K562 (cell line): ENCODE measurements around the gene FKBP2. TPM values are rescaled to one million over a fixed set of nuclear protein-coding genes. Genes with fewer than 3 reads are reported as not detected.

ENCODE experiments used
- COPS2 ChIP-seq: fragments of 450-650 bp; conservative IDR thresholded peaks from 2 replicates; pipeline ENCODE4 v1.6.1; 2016; ENCODE audit warnings: mild to moderate bottlenecking, moderate library complexity
- E2F1 ChIP-seq: sonication (generic); formaldehyde crosslinking; IDR thresholded peaks from 2 replicates; pipeline ENCODE4 v1.8.1; 2023; ENCODE audit warnings: mild to moderate bottlenecking, missing genetic modification reagents, moderate library complexity
- EGR1 ChIP-seq: fragments of 450-650 bp; conservative IDR thresholded peaks from 2 replicates; pipeline ENCODE4 v1.6.1; 2017; ENCODE audit warnings: mild to moderate bottlenecking
- EP300 ChIP-seq: IDR thresholded peaks from 2 replicates; pipeline ENCODE4 v1.6.1; 2012; ENCODE audit warnings: low read length, improper control_type of control experiment
- HDAC8 ChIP-seq: fragments of 450-650 bp; IDR thresholded peaks from 2 replicates; pipeline ENCODE4 v1.6.1; 2016; ENCODE audit warnings: mild to moderate bottlenecking, missing genetic modification characterization, moderate library complexity, missing compliant biosample characterization
- HMGN3 ChIP-seq: IDR thresholded peaks from 2 replicates; pipeline ENCODE4 v1.6.1; 2011; ENCODE audit warnings: borderline replicate concordance, low read depth, mild to moderate bottlenecking, mixed read lengths, low read length; ENCODE audit not compliant: insufficient read length; ENCODE audit errors: extremely low read depth
- HNRNPK ChIP-seq: fragments of 200-400 bp; formaldehyde crosslinking; IDR thresholded peaks from one replicate; pipeline ENCODE4 v1.6.1; 2018; ENCODE audit warnings: mild to moderate bottlenecking, low read depth, low read length; ENCODE audit not compliant: poor library complexity, severe bottlenecking
- ID3 ChIP-seq, 2 experiments: fragments of 250-450 bp in 1 of 2; fragments of 450-650 bp in 1 of 2; sonication (Bioruptor Pico) in 1 of 2; IDR thresholded peaks; 2 replicates each; pipeline versions ENCODE4 v1.6.1 to v1.8.0; 2016 to 2021; ENCODE audit warnings: mild to moderate bottlenecking in 2 of 2, moderate library complexity in 2 of 2, missing compliant biosample characterization in 1 of 2, missing genetic modification characterization in 1 of 2
- KAT7 ChIP-seq: sonication (generic); formaldehyde crosslinking; IDR thresholded peaks from 2 replicates; pipeline ENCODE4 v1.8.0; 2022; ENCODE audit warnings: missing genetic modification reagents, mild to moderate bottlenecking, borderline replicate concordance
- KDM5B ChIP-seq: fragments of 200-600 bp; sonication (generic); IDR thresholded peaks from 2 replicates; pipeline ENCODE4 v1.6.1; 2012; ENCODE audit warnings: low read depth, mild to moderate bottlenecking, moderate library complexity, low read length, control low read depth, inconsistent platforms; ENCODE audit not compliant: insufficient replicate concordance
- MTA1 ChIP-seq: fragments of 450-650 bp; IDR thresholded peaks from 2 replicates; pipeline ENCODE4 v1.6.1; 2017; ENCODE audit warnings: borderline replicate concordance
- MTA3 ChIP-seq: fragments of 450-650 bp; formaldehyde crosslinking; IDR thresholded peaks from 2 replicates; pipeline ENCODE4 v1.6.1; 2017; ENCODE audit warnings: mild to moderate bottlenecking, borderline replicate concordance
- NFIC ChIP-seq: fragments of 450-650 bp; IDR thresholded peaks from 2 replicates; pipeline ENCODE4 v1.6.1; 2017; ENCODE audit warnings: mild to moderate bottlenecking, inconsistent platforms
- NFRKB ChIP-seq: fragments of 450-650 bp; IDR thresholded peaks from 2 replicates; pipeline ENCODE4 v1.6.1; 2016; ENCODE audit warnings: low read depth
- NKRF ChIP-seq: fragments of 450-650 bp; IDR thresholded peaks from 2 replicates; pipeline ENCODE4 v1.6.1; 2016; ENCODE audit warnings: borderline replicate concordance
- PCBP2 ChIP-seq: fragments of 200-400 bp; formaldehyde crosslinking; IDR thresholded peaks from 2 replicates; pipeline ENCODE4 v1.6.1; 2018; ENCODE audit warnings: low read length, low read depth, mild to moderate bottlenecking, moderate library complexity; ENCODE audit not compliant: poor library complexity, severe bottlenecking
- PREB ChIP-seq: sonication (generic); formaldehyde crosslinking; IDR thresholded peaks from 2 replicates; pipeline ENCODE4 v1.8.1; 2023; ENCODE audit warnings: mild to moderate bottlenecking, missing genetic modification reagents
- RBM34 ChIP-seq: fragments of 200-400 bp; formaldehyde crosslinking; IDR thresholded peaks from 2 replicates; pipeline ENCODE4 v1.6.1; 2018; ENCODE audit warnings: low read length, borderline replicate concordance; ENCODE audit not compliant: insufficient read depth
- SP2 ChIP-seq: IDR thresholded peaks from 2 replicates; pipeline ENCODE4 v1.6.1; 2011; ENCODE audit warnings: mild to moderate bottlenecking, low read depth, low read length, moderate library complexity; ENCODE audit not compliant: poor library complexity, severe bottlenecking; ENCODE audit errors: extremely low read depth
- SRSF9 ChIP-seq: fragments of 200-400 bp; formaldehyde crosslinking; IDR thresholded peaks from 2 replicates; pipeline ENCODE4 v1.6.1; 2017; ENCODE audit warnings: low read depth, low read length, borderline replicate concordance
- ZBTB17 ChIP-seq: fragments of 450-650 bp; formaldehyde crosslinking; IDR thresholded peaks from 2 replicates; pipeline ENCODE4 v1.4.0; 2020; ENCODE audit warnings: mild to moderate bottlenecking
- ZZZ3 ChIP-seq: fragments of 450-650 bp; IDR thresholded peaks from 2 replicates; pipeline ENCODE4 v1.6.1; 2016; ENCODE audit warnings: antibody characterized with exemption, mild to moderate bottlenecking, moderate library complexity
- polyA plus RNA-seq, 8 experiments: library from polyadenylated mRNA; depleted of rRNA in 4 of 8; stranded (reverse) in 5 of 8; unstranded in 3 of 8; fragments of >200 nt; fragmentation: Nextera tagmentation in 2 of 8; fragmentation: Illumina TruSeq in 1 of 8; extraction: Ambion mirVana in 2 of 8; extraction: Trizol in 1 of 8; gene quantifications; 2 replicates each; pipeline versions ENCODE4 v1.2.1 to v1.2.3, GENCODE V29; 2011 to 2014; ENCODE audit warnings: inconsistent platforms in 1 of 8, missing spikeins in 1 of 8
- total RNA-seq, 7 experiments: library from RNA; depleted of rRNA in 6 of 7; stranded (reverse); fragments of >200 nt in 6 of 7; fragmentation: Illumina TruSeq in 2 of 7; extraction: Trizol in 2 of 7; gene quantifications; 2 replicates each; pipeline versions ENCODE4 v1.2.1 to v1.2.3, GENCODE V29; 2011 to 2021; ENCODE audit warnings: low replicate concordance in 1 of 7

Gene FKBP2
- total and polyA plus RNA-seq, 9 of the 15 experiments (the other 6 are each of a cell fraction or from before 2014, with no cell fraction given), result 3.5 to 151 (median 58.1) TPM

- TF ChIP-seq E2F1 (CRISPR knock-in tag) (0 out of 2 replicates have a peak, but pooled peaks have one; percentile 38), MTA3 (0 out of 2 replicates have a peak, but pooled peaks have one; percentile 26), SRSF9 (no peak), ZZZ3 (no peak), NKRF (peak; percentile 27; the same call in 1 of the 2 replicates), SP2 (peak; percentile 8), COPS2 (no peak), EGR1 (peak; percentile 84), PREB (no peak), HDAC8 (no peak), ID3 (CRISPR knock-in tag; IDR thresholded peaks at IDR 0.05) (no peak), ID3 (tag; IDR thresholded peaks at IDR 0.05) (peak; percentile 34; the same call in 1 of the 2 replicates), NFIC (peak; percentile 21; the same call in 1 of the 2 replicates), PCBP2 (no peak), ZBTB17 (CRISPR knock-in tag) (no peak), KAT7 (CRISPR knock-in tag) (no peak; the same call in 1 of the 2 replicates), EP300 (no peak), KDM5B (peak; percentile 65), NFRKB (peak; percentile 77), HNRNPK (no peak), MTA1 (no peak), RBM34 (no peak), HMGN3 (peak; percentile 49)
Measured at GRCh38 chr11:64241491-64242374, 838 bp downstream of the FKBP2 start (continued).
